ENCODE data around the gene NKX1-2. TPM values are rescaled to one million over a fixed set of nuclear protein-coding genes. Genes with fewer than 3 reads are reported as not detected.

Gene NKX1-2
- total RNA-seq, 4 donors from 2014 or later, result not detected

GRCh38 chr10:124430077-124430476 lies 19.8 kb downstream of the NKX1-2 start:
- TF ChIP-seq CTCF (IDR thresholded peaks at IDR 0.05; ENCODE audit: low read depth), result no peak

- TF ChIP-seq CTCF (IDR thresholded peaks at IDR 0.05; ENCODE audit: low read depth), result no peak
These were observed 20.3 kb downstream of the NKX1-2 start for GRCh38 chr10:124429576-124429975.

GRCh38 chr10:124428207-124428777 lies 21.5 kb downstream of the NKX1-2 start:
- no peak for TF ChIP-seq CTCF (IDR thresholded peaks at IDR 0.05; ENCODE audit: low read depth)

GRCh38 chr10:124425227-124425962 lies 24.4 kb downstream of the NKX1-2 start:
- TF ChIP-seq CTCF (IDR thresholded peaks at IDR 0.05; ENCODE audit: low read depth), result no peak

- no peak for TF ChIP-seq CTCF (IDR thresholded peaks at IDR 0.05; ENCODE audit: low read depth)
These were observed 26.0 kb downstream of the NKX1-2 start for GRCh38 chr10:124423813-124424212.

GRCh38 chr10:124422742-124423141 lies 27.1 kb downstream of the NKX1-2 start:
- TF ChIP-seq CTCF (IDR thresholded peaks at IDR 0.05; ENCODE audit: low read depth), result no peak

- no peak for TF ChIP-seq CTCF (IDR thresholded peaks at IDR 0.05; ENCODE audit: low read depth)
These were observed 29.6 kb downstream of the NKX1-2 start for GRCh38 chr10:124420254-124420653.

All from subcutaneous adipose tissue (tissue), 4 donors.